ENCODE data around the gene SMIM35.
"Not testable (repeated sequence)": the region's sequence is repeated elsewhere in the genome, so short reads cannot be mapped to it uniquely, and the experiment has no call there.

SMIM35 gene

DNA sequence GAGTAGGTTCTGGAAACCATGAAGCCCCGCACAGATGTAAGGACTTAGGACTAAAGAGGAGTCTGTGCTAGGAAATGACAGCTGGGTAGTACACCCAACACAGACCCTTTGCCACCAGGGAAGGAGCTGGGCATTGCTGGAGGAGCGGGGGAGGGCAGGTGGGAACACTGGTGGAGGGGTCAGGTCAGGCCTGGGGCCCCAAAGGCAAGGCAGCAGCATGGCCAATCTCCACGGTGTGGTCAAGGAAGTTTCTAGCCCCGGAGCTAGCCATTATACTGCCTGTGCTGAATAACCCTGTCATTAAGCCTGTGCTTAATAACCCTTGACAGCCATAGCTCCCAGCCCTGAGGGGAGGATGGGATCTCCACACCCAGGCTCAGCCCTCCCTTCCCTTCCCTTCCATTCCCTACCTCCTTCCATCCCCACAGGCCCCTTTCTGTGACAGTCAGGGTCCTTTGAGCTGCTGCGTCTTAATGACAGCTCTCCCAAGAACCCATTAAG is 7.8 kb downstream of the SMIM35 start:
- DNase-seq = no peak

DNA sequence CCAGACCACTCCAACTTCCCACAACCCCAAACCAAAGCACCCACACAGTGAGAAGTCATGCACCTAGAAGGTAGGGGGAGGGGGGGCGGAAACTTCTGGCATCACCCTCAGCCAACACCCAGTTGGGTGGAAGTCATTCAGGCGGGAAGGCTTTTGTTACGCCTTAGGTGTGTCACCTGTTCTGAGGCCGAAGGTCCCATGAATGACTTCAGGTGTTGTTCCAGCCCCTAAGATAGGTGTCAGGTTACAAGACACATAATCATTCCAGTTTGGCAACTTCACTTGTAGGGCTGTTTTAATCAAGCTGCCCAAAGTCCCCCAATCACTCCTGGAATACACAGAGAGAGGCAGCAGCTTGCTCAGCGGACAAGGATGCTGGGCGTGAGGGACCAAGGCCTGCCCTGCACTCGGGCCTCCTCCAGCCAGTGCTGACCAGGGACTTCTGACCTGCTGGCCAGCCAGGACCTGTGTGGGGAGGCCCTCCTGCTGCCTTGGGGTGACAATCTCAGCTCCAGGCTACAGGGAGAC is 9.9 kb downstream of the SMIM35 start, which contains the start of gene TMPRSS4:
Gene TMPRSS4, plus strand, starts transcription at position 325 of the 528 bp plus-strand sequence. CDS start 225 bp downstream, outside the sequence.
- DNase-seq = no peak

- DNase-seq = no peak
These were observed 12.0 kb downstream of the SMIM35 start for GRCh38 chr11:118074785-118075184.

DNA sequence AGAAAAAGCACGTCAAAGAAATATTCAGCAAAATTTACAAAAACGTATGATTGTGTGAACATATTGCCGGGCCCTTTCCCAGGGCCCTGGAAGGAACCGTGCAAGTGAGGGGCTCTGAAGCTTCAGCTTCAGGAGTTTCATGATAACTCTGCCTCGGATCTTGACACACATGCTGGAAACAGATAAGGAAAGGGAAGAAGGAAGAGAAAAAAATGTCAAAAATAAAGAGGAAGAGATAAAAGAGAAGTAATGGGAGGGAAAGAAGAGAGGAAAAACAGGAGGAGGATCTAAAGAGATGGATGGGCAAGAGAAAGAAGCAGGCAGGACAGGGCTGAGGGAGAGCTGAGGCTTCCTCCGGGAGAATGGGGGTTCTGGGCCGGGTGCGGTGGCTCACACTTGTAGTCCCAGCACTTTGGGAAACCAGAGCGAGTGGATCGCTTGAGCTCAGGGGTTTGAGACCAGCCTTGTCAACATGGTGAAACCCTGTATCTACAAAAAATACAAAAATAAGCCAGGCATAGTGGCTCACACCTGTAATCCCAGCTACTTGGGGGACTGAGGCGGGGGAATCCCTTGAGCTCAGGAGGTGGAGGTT is 12.6 kb downstream of the SMIM35 start:
- DNase-seq = no peak

- no peak for DNase-seq
These were observed 13.2 kb downstream of the SMIM35 start for GRCh38 chr11:118073554-118073953.

DNA sequence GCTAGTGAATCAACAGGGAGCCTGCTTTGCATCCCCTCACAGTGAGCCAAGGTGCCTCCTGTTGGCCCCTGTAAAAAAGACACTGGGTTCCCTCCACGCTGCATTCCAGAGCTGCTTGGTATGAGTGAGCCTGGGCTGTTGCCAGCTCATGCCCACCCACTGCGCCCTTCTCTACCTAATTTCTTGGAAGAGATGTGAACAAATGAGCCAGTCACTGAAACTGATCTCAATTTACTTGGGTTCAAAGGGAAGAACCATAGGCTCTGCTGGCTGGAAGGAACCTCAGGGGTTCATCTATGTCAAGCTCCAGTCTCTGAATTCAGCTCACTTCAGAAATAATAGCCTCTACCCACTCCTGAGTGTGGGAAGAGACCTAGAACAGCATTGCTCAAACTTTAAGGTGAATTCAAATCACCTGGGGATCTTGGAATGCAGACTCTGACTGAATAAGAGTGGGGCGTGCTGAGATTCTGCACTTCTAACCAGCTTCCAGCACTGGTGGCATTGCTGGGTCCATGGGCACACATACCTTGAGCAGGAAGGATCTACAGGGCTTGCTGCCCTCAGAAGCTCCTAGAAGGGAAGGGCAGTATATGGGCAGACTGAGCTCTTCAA is 15.2 kb downstream of the SMIM35 start:
- DNase-seq = no peak

GRCh38 chr11:118068945-118069612 is 17.7 kb downstream of the SMIM35 start:
- no peak for DNase-seq

GRCh38 chr11:118068206-118068944 is 18.4 kb downstream of the SMIM35 start:
- DNase-seq = no peak

DNA sequence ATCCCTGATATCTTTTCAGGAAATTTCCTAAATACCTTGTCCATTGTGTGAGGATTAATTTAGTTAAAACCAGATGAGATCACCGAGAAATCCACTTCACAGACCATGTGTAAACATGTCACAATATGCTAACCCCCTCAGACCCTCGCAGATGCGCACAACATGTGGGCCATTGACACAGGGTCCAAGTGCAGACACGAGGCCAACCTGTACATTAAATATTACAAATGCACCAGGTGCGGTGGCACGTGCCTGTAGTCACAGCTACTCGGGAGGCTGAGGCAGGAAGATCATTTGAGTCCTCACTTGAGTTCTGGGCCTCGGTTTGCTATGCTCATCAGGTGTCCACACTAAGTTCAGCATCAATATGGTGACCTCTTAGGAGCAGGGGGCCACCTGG is 19.8 kb downstream of the SMIM35 start:
- no peak for DNase-seq

GRCh38 chr11:118065384-118065783 is 21.4 kb downstream of the SMIM35 start:
- DNase-seq = no peak

DNA sequence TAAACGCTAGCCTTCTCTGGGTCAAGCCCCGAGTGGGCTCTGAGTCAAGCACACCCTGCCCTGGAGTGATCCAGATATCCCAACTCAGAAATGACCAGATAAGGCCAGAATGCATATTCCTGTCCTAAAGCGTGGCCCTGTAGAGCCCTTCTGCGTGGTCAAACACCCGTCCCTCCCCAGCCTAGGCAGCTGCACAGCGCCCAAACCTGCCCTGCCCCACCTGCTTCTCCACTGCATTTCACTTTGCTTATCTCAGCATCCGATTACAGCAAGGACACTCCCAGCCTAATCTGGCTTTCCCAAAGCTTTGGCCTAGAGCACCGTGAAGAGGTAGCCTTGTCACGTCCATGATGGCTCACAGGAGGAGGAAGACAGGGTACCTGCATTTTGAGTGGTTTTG is 21.8 kb downstream of the SMIM35 start:
- no peak for DNase-seq

- DNase-seq = not testable (repeated sequence)
These were observed 24.1 kb downstream of the SMIM35 start for GRCh38 chr11:118062631-118063030.

DNA sequence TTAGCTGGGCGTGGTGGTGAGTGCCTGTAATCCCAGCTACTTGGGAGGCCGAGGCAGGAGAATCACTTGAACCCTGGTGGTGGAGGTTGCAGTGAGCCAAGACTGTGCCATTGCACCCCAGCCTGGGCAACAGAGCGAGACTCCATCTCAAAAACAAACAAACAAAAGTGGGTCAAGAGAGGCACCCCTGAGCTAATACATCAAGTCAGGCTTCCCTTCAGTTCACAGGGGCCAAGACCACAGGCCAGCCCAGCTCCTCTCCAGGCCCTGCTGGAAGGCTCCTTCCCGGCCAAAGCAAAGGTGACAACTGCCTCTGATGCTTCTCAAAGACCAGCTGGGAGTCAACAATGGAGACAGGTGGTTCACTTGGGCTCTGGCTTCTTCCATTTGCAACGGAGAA is 24.6 kb downstream of the SMIM35 start:
- DNase-seq = not testable (repeated sequence)

- no peak for DNase-seq
These were observed 25.1 kb downstream of the SMIM35 start for GRCh38 chr11:118061586-118062125.

DNA sequence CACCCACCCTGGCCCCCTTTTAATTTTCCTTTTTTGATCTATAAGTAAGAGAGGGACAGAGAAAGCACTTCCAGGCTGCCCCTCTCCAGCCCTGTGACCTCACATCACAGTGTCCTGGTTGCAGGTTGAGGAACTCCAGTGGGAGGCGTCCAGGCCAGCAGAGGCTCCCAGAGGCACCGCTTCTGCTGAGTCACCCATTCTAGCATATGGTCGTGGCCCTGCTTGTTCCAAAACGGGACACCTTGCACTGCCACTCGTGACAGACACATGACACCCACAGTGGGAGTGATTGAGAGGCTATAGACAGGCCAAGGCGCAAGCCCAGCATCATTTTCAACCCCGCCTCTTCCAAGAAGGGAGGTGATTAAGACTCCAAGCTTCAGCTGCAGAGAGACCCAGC is 25.9 kb downstream of the SMIM35 start:
- DNase-seq = no peak

GRCh38 chr11:118060081-118060661 is 26.6 kb downstream of the SMIM35 start:
- no peak for DNase-seq

- no peak for DNase-seq
These were observed 27.4 kb downstream of the SMIM35 start for GRCh38 chr11:118059246-118059940.

GRCh38 chr11:118058311-118059245 is 28.2 kb downstream of the SMIM35 start:
- no peak for DNase-seq

DNA sequence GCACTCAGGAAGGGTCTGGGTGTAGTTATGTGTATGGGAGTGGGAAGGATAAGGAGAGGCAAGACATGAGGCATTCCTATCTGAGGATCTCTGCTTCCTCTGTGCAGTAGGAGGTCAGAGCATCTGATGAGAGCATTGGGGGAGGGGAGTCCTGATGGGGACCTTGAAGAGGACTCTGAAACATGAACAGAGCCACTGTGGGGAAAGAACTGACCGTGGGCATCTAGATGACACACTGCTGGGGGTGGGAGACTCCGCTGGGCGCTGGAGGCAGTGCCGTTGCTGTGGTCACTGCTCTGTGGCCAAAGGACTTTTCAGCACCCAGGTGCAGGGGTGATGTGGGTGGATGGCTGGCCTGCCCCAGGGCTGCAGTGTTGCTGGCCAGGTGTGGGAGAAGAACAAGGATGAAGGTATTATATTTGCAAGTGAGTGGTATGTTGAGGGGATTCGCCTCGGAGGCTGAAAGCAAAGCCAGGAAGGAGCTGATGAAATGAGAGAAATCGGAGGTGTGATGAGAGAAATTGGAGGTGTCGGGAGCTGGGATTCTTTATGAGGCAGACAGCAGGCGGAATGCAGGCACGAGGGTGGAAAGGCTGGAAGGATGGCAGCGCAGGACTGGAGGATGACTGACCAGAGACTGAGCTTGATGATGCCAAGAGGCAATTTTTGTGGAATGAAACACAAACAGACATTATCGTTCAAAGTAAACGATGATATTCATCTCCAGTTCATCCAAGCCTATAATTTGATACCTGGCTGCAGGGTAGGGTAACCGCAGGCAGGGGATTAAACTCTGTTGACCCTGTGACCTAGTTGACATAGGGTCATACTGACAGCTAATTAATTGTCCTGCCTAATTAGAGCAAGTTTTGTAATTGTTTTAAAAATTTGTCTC is 29.3 kb downstream of the SMIM35 start:
- no peak for DNase-seq

All from effector CD8-positive, alpha-beta T cell (primary cell).